SU-DHL-6 (cell line): ENCODE data around the gene NOP53.

Source experiments
- CTCF ChIP-seq: fragments of 200-600 bp; sonication (generic); IDR thresholded peaks from one replicate; pipeline ENCODE4 v1.5.1; 2017; ENCODE audit warnings: antibody characterized with exemption, mild to moderate bottlenecking, low read length, moderate library complexity; ENCODE audit not compliant: insufficient read depth, poor library complexity, severe bottlenecking
- EZH2phosphoT487 ChIP-seq: fragments of 200-600 bp; sonication (generic), shearing (Covaris generic); conservative IDR thresholded peaks from 2 replicates; pipeline ENCODE4 v1.6.1; 2018; ENCODE audit warnings: mild to moderate bottlenecking, antibody characterized with exemption, low read length, moderate library complexity, mixed read lengths

GRCh38 chr19:47719047-47719859 is 26.1 kb upstream of the NOP53 start:
- TF ChIP-seq CTCF (no peak), EZH2phosphoT487 (no peak)
